H1 (cell line): ENCODE measurements around the gene MLN.

Source experiments
- ASH2L ChIP-seq: fragments of 200-600, 300-600 bp; sonication (generic); IDR thresholded peaks from one replicate; pipeline ENCODE4 v1.7.1; 2017; ENCODE audit warnings: low read length
- CTCF ChIP-seq, 3 experiments: IDR thresholded peaks; 1 replicate in 2 of 3; 2 replicates in 1 of 3; pipeline versions ENCODE4 v1.5.1 to v1.6.1; 2011; ENCODE audit warnings: low read length in 3 of 3, mild to moderate bottlenecking in 3 of 3, inconsistent platforms in 2 of 3, low read depth in 1 of 3, moderate library complexity in 1 of 3; ENCODE audit not compliant: insufficient read depth in 1 of 3; ENCODE audit errors: control extremely low read depth in 1 of 3
- EZH2 ChIP-seq: fragments of 200-600 bp; sonication (generic); IDR thresholded peaks from 2 replicates; pipeline ENCODE4 v1.7.1; 2012; ENCODE audit warnings: low read depth, mild to moderate bottlenecking, moderate library complexity, low read length, inconsistent platforms; ENCODE audit not compliant: severe bottlenecking
- MAFK ChIP-seq: IDR thresholded peaks from 2 replicates; pipeline ENCODE4 v1.6.1; 2012; ENCODE audit warnings: low read depth, mild to moderate bottlenecking, improper control_type of control experiment, low read length
- RFX5 ChIP-seq: IDR thresholded peaks from 2 replicates; pipeline ENCODE4 v1.6.1; 2011; ENCODE audit warnings: low read depth, low read length, improper control_type of control experiment, borderline replicate concordance
- TCF12 ChIP-seq: IDR thresholded peaks from 2 replicates; pipeline ENCODE4 v1.6.1; 2011; ENCODE audit warnings: low read depth, mild to moderate bottlenecking, low read length
- ZNF274 ChIP-seq: IDR thresholded peaks from 2 replicates; pipeline ENCODE4 v1.7.0; 2012; ENCODE audit warnings: low read length, borderline replicate concordance; ENCODE audit errors: extremely low read depth

GRCh38 chr6:33788694-33789549 lies 14.9 kb downstream of the MLN start, which contains the start of gene LEMD2:
- TF ChIP-seq TCF12 (0 out of 2 replicates have a peak, but pooled peaks have one; percentile 24), RFX5 (no peak), CTCF (IDR thresholded peaks at IDR 0.05; ENCODE audit: control extremely low read depth in 1 of 3, insufficient read depth in 1 of 3, low read depth in 1 of 3, low read length in 3 of 3) (0 out of 4 replicates have a peak, but pooled peaks of 1 of the 3 experiments have one; percentile 2), MAFK (no peak), ZNF274 (no peak), ASH2L (peak; percentile 89), EZH2 (no peak)
